Astrocyte of the spinal cord (primary cell): ENCODE results near the gene ACP7.
A peak's percentile ranks its signal among the peaks of the same experiment; 100 is the strongest.
"Not testable (repeated sequence)": the region's sequence is repeated elsewhere in the genome, so short reads cannot be mapped to it uniquely, and the experiment has no call there.

ENCODE experiments used
- DNase-seq: peaks from one replicate; pipeline ENCODE4 v3.0.0; 2011; ENCODE audit warnings: low read depth, low spot score
- H3K4me3 ChIP-seq: 2 replicates; pipeline ENCODE4 v1.5.1; 2011; ENCODE audit warnings: low read depth, mild to moderate bottlenecking, low read length, moderate library complexity
- CTCF ChIP-seq: IDR thresholded peaks from 2 replicates; pipeline ENCODE4 v1.5.1; 2012; ENCODE audit warnings: low read depth, mild to moderate bottlenecking, low read length, inconsistent platforms
- in situ Hi-C: cut with HindIII; loops from 2 replicates; pipeline ENCODE4 v1.10.0; 2017; ENCODE audit warnings: low sequenced_read_pairs

The ACP7 gene

DNA sequence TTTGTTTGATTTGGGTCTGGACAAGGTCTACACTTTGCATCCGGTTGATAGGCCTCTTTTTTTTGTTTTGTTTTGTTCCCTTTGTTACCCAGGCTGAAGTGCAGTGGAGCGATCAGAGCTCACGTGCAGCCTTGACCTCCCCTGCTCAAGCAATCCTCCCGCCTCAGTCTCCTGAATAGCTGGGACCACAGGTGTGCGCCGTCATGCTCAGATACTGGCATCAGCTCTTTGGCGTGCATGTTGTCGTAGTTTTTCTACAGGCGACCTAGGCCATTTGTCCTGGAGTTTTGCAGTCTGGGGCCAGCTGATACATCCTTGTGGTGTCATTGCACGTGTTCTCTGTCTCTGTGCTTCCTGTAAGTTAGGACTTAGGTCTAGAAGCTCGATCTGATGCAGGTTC is 57.8 kb downstream of the ACP7 start:
- in situ Hi-C loops, result no loop called here
- H3K4me3 ChIP-seq, result no peak overlapping the region
- DNase-seq, result no peak
- TF ChIP-seq CTCF, result no peak

- TF ChIP-seq CTCF, result no peak
- DNase-seq, result no peak
- in situ Hi-C loops, result no loop called here
- no peak overlapping the region for H3K4me3 ChIP-seq
Measured at GRCh38 chr19:39142630-39143029, 58.5 kb downstream of the ACP7 start.

- DNase-seq, in situ Hi-C loops, H3K4me3 ChIP-seq: not testable (repeated sequence)
Measured at GRCh38 chr19:39143757-39144289, 59.7 kb downstream of the ACP7 start.

DNA sequence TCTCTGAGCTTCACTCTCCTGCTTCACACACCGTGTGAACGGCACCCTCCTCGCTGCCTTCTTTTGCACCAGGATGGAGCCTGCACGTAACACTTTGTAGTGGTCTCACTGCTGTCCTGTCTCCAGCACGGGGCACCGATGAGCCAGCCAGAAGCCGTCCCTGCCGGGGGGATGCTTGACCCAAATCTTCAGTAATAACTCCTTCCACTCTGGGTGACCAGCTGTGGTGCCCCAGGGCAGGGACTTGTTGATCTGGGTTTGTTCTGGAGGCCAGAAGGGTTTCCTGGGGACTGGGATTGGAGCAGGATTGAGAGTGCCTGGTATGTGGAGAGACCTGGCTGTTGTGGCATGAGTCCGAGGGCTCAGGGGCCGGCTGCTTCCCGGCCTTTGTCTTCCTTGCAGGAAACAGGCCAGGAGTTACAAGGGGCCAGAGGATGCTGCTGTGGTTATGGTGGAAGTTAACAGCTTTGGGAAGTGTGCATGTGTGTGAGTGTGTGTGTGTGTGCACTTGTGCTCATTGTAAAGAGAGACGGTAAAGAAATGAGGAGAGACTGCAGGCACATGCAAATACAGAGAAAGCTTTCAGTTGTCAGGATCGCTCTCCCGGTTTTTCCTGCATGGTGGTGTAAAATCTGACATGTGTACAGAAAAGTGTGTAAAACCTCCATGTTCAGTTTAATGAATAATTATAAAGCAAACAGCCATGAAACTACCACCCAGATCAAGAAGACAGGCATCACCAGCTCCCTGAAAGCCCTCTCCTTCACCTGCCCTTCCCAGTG is 60.3 kb downstream of the ACP7 start:
- in situ Hi-C loops, result no loop called here
- TF ChIP-seq CTCF, result no peak
- no peak overlapping the region for H3K4me3 ChIP-seq
- peak; percentile 31 for DNase-seq

- peak; percentile 31 for DNase-seq
- in situ Hi-C loops, result no loop called here
- TF ChIP-seq CTCF, result peak; percentile 43
- no peak overlapping the region for H3K4me3 ChIP-seq
Measured at GRCh38 chr19:39145180-39145953, 61.2 kb downstream of the ACP7 start.

GRCh38 chr19:39146091-39146490 is 61.9 kb downstream of the ACP7 start:
- in situ Hi-C loops, result no loop called here
- no peak overlapping the region for H3K4me3 ChIP-seq
- no peak for DNase-seq
- TF ChIP-seq CTCF, result no peak
